Gastroesophageal sphincter (tissue), 4 donors: ENCODE data around the gene IFIT3. TPM values are rescaled to one million over a fixed set of nuclear protein-coding genes. Genes with fewer than 3 reads are reported as not detected.
"Not testable (repeated sequence)": the region's sequence is repeated elsewhere in the genome, so short reads cannot be mapped to it uniquely, and the experiment has no call there.

Source experiments
- ATAC-seq: fragments of 150-250 bp; one replicate; pipeline ENCODE4 v1.9.1; 2016; ENCODE audit warnings: mild to moderate bottlenecking, moderate library complexity
- H3K27ac ChIP-seq, 4 donors: fragments of 200-600 bp; sonication (generic) in 3 of 4; 1 replicate in 3 of 4; 2 replicates in 1 of 4; pipeline ENCODE4 v1.5.1; 2016 to 2019
- H3K27me3 ChIP-seq: fragments of 200-600 bp; sonication (generic); one replicate; pipeline ENCODE4 v1.5.1; 2019
- H3K36me3 ChIP-seq, 2 donors: fragments of 200-600 bp; sonication (generic); one replicate each; pipeline ENCODE4 v1.5.1; 2019; ENCODE audit warnings: control low read depth in 1 of 2
- H3K4me1 ChIP-seq, 3 donors: fragments of 200-600 bp; sonication (generic); 1 replicate in 2 of 3; 2 replicates in 1 of 3; pipeline ENCODE4 v1.5.1; 2016 to 2019; ENCODE audit warnings: control low read depth in 2 of 3
- H3K4me3 ChIP-seq, 2 donors: fragments of 200-600 bp; sonication (generic); one replicate each; pipeline ENCODE4 v1.5.1; 2019; ENCODE audit warnings: mild to moderate bottlenecking in 1 of 2, moderate library complexity in 1 of 2
- H3K9me3 ChIP-seq, 3 donors: fragments of 200-600 bp; sonication (generic); one replicate each; pipeline ENCODE4 v1.5.1; 2017 to 2019; ENCODE audit warnings: control low read depth in 2 of 3
- EP300 ChIP-seq: sonication (generic); formaldehyde crosslinking; IDR thresholded peaks from one replicate; pipeline ENCODE4 v1.6.1; 2017; ENCODE audit warnings: antibody characterized with exemption, mild to moderate bottlenecking
- POLR2A ChIP-seq, 2 donors: fragments of 450-650 bp; IDR thresholded peaks; one replicate each; pipeline ENCODE4 v1.6.1; 2017; ENCODE audit warnings: antibody characterized with exemption in 2 of 2, mild to moderate bottlenecking in 2 of 2, moderate library complexity in 1 of 2
- POLR2AphosphoS5 ChIP-seq: sonication (generic); formaldehyde crosslinking; IDR thresholded peaks from one replicate; pipeline ENCODE4 v1.6.1; 2017; ENCODE audit warnings: antibody characterized with exemption
- WGBS, 2 donors: methylation state at CpG; one replicate each; pipeline ENCODE4 v1.1.5; 2018; ENCODE audit warnings: low coverage in 1 of 2; 5-methylcytosine and 5-hydroxymethylcytosine counted together
- total RNA-seq, 4 donors: library from RNA; depleted of rRNA; stranded (reverse); fragments of >200 nt; gene quantifications; one replicate each; pipeline ENCODE4 v1.1.0, GENCODE V29; 2016
- TF ChIP-seq, protein P1 (sequence below), 4 experiments: fragments of 200-600 bp in 2 of 4; fragments of 450-650 bp in 2 of 4; sonication (generic) in 1 of 4; IDR thresholded peaks; one replicate each; pipeline ENCODE4 v1.5.1; 2017 to 2019; ENCODE audit warnings: antibody characterized with exemption in 4 of 4, mild to moderate bottlenecking in 2 of 4, moderate library complexity in 2 of 4

The IFIT3 gene
- total RNA-seq, 4 donors from 2014 or later: 8.1 to 15.5 (median 11.9) TPM

DNA sequence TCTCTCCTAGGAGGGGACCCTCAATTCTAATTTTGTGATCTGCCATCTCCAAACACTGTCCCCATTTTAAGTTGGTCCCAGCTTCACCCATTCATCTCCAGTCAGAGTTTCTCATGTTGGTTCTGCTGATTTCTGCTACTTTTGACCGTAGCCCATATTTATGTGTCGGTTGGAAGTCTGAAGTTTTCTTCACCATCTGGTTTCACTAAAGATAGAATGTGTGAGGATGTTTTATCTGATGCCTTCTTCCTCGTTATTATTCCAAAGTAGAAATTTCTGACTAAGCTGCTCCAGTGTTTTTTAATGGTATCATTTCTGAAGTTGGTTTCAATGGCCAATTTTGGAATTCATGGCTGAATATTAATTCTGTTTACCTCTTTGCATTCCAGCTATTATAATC lies 47.3 kb upstream of the IFIT3 start:
- Histone ChIP-seq H3K9me3 (no peaks in the 10 kb centered on the region), H3K4me1 (peaks cover 30 to 66% (median 32%) of the 10 kb centered on the region in 3 donors), H3K36me3 (no peaks in the 10 kb centered on the region), H3K27me3 (no peaks in the 10 kb centered on the region), H3K4me3 (no peak overlapping the region), H3K27ac (no peak overlapping the region)
- ATAC-seq: no peak
- WGBS, 2 donors: 92 to 100% methylated on average over 1 to 3 of the region's 3 CpGs
- TF ChIP-seq POLR2AphosphoS5 (no peak), POLR2A (IDR thresholded peaks at IDR 0.05) (no peak), EP300 (no peak)
- TF ChIP-seq, protein P1, sequence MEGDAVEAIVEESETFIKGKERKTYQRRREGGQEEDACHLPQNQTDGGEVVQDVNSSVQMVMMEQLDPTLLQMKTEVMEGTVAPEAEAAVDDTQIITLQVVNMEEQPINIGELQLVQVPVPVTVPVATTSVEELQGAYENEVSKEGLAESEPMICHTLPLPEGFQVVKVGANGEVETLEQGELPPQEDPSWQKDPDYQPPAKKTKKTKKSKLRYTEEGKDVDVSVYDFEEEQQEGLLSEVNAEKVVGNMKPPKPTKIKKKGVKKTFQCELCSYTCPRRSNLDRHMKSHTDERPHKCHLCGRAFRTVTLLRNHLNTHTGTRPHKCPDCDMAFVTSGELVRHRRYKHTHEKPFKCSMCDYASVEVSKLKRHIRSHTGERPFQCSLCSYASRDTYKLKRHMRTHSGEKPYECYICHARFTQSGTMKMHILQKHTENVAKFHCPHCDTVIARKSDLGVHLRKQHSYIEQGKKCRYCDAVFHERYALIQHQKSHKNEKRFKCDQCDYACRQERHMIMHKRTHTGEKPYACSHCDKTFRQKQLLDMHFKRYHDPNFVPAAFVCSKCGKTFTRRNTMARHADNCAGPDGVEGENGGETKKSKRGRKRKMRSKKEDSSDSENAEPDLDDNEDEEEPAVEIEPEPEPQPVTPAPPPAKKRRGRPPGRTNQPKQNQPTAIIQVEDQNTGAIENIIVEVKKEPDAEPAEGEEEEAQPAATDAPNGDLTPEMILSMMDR (IDR thresholded peaks at IDR 0.05): no peak

DNA sequence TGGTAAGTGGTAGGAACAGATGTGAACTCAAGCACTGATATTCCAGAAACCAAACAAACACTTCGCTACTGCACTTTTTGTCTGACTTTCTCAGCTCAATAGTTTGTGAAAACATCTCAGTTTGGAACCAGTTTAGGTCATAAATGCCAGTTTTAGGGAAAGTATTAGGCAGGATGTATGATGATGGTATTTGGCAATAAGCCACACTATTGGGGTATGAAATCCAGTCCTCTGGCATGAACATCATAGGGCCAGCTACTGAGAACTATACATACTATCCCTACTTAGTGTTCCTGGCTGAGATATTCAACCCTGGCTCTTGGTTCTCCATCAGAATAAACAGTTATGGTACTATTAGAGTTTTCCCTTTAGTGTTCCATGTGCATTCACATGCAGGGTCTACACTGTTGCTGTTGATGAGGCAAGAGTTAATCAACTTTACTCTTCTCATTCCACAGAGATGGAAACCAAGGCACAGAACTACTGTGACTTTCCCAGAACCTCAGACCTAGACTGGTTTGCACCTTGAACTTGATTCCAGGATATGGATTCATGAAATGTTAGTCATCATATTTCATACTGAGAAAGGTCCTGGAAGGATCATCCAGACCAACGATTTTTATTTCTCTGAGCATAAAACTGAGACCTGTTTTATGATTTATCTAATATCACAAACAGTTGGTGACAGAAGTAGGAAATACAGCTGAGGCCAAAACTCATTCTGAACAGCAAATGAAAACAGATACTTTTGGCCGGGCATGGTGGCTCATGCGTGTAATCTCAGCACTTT lies 46.0 kb upstream of the IFIT3 start:
- Histone ChIP-seq H3K4me3 (no peak overlapping the region), H3K27ac (no peak overlapping the region), H3K4me1 (peaks cover 30 to 60% (median 32%) of the 10 kb centered on the region in 3 donors), H3K27me3 (no peaks in the 10 kb centered on the region), H3K9me3 (no peaks in the 10 kb centered on the region), H3K36me3 (no peaks in the 10 kb centered on the region)
- TF ChIP-seq POLR2A (IDR thresholded peaks at IDR 0.05): no peak
- TF ChIP-seq EP300: no peak
- TF ChIP-seq, protein P1 (IDR thresholded peaks at IDR 0.05): no peak
- TF ChIP-seq POLR2AphosphoS5: no peak
- no peak for ATAC-seq
- WGBS, 2 donors: 59 to 78% methylated on average over 4 of the region's 4 CpGs

DNA sequence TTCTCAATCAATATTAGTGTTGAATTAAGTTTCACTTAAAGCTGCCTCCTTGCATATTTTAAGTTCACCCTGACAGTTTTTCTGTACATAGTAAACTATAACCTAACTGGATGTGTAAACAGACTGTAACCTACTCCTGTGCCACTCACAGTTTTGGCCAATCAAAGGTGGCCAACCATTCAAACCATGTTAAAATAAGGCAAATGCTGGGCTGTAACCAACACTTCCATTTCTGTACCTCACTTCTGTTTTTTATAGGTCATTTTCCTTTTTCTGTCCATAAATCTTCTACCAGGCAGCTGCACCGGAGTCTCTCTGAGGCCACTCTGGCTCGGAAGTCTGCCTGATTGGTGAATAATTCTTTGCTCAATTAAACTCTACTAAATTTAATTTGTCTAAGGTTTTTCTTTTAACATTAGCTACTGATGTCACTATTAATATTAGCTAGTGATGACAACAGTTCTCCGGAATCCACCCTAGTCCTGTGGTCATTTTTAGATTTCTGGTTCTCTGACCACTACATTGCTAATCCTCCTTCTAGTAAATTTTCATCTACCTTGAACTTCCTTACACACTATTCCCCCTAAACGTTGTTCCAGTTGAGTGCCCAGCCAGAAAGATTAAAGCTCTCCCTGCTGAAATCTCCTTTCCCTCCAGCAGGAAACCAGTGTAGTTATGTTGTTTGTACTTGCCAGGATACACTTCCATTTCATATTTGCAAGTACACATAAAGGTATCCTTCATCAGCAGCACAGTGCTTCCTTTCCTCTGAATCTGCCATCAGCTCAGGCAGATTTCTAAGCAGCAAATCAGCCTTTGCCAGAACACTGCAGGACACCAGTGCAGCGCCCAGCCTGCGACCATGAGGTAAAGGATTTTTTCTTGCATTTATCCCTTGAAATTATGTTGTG lies 44.5 kb upstream of the IFIT3 start:
- WGBS, 2 donors: 3 to 8% methylated on average over 5 to 6 of the region's 6 CpGs
- H3K36me3 ChIP-seq: no peaks in the 10 kb centered on the region
- peak overlapping the region; percentile 82 to 87 (median 84) for H3K27ac ChIP-seq
- peak; percentile 44 for ATAC-seq
- peaks cover 22 to 46% (median 24%) of the 10 kb centered on the region in 3 donors for H3K4me1 ChIP-seq
- peak overlapping the region; percentile 11 to 26 for H3K4me3 ChIP-seq
- H3K27me3 ChIP-seq: no peaks in the 10 kb centered on the region
- TF ChIP-seq POLR2AphosphoS5: peak; percentile 86
- TF ChIP-seq POLR2A (IDR thresholded peaks at IDR 0.05): no peak
- TF ChIP-seq, protein P1 (IDR thresholded peaks at IDR 0.05): peak in 2 of 4 experiments; percentile 29 to 34
- TF ChIP-seq EP300: no peak
- no peaks in the 10 kb centered on the region for H3K9me3 ChIP-seq

DNA sequence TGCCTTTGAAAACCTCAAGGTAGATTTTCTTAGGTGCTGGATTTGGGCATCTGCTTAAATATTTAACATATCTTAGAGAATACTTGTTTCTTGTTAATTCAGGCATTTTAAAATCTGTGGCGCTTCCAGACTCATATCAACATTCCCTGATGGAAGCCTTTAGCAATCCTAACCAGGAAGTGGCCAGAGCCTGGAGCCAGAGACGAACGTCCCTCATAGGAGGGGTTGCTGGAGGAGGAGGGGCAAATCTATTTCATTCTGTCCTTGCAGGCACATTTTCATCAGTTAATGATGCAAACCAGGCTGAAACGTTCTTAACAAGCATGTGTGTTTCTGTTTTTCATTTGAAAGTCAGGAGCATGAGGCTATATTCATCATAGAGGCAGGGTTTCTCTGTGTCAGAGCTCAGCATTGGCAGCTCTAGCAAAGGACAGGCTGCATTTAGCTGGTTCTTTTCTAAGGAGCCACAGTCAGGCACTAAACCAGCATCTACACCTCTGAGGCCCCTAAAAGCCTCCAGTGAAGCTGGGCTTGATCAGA lies 43.8 kb upstream of the IFIT3 start:
- Histone ChIP-seq H3K36me3 (no peaks in the 10 kb centered on the region), H3K27me3 (no peaks in the 10 kb centered on the region), H3K27ac (peak overlapping the region; percentile 82 to 87 (median 84)), H3K4me1 (peaks cover 19 to 38% (median 21%) of the 10 kb centered on the region in 3 donors), H3K4me3 (peak overlapping the region; percentile 11 to 26), H3K9me3 (no peaks in the 10 kb centered on the region)
- peak; percentile 96 for ATAC-seq
- WGBS, 2 donors: 4 to 5% methylated on average over 3 of the region's 4 CpGs
- no peak for TF ChIP-seq EP300
- no peak for TF ChIP-seq POLR2A (IDR thresholded peaks at IDR 0.05)
- TF ChIP-seq, protein P1 (IDR thresholded peaks at IDR 0.05): no peak
- peak; percentile 82 for TF ChIP-seq POLR2AphosphoS5

DNA sequence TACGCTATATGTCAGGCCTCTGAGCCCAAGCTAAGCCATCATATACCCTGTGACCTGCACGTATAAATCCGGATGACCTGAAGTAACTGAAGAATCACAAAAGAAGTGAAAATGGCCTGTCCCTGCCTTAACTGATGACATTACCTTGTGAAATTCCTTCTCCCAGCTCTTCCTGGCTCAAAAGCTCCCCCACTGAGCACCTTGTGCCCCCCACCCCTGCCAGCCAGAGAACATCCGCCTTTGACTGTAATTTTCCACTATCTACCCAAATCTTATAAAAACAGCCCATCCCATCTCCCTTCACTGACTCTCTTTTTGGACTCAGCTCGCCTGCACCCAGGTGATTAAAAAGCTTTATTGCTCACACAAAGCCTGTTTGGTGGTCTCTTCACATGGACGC lies 43.1 kb upstream of the IFIT3 start:
- H3K9me3 ChIP-seq, H3K27me3 ChIP-seq, H3K36me3 ChIP-seq, ATAC-seq, H3K4me3 ChIP-seq: not testable (repeated sequence)
- peak overlapping the region; percentile 82 to 87 (median 84) for H3K27ac ChIP-seq
- WGBS, 2 donors: 89 to 96% methylated on average over 4 to 5 of the region's 6 CpGs
- peaks cover 12 to 32% (median 20%) of the 10 kb centered on the region in 3 donors for H3K4me1 ChIP-seq

DNA sequence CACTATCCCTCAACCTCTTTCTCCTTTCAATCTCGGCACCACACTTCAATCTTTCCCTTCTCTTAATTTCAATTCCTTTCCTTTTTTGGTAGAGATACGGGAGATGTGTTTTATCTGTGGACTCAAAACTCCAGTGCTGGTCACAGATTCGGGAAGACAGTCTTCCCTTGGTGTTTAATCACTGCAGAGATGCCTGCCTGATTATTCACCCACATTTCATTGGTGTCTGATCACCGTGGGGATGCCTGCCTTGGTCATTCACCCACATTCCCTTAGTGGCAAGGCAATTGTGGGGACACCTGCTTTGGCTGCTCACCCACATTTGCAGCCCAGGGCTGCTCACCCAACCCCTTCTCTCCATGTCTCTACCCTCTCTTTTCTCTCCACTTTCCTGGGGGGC lies 42.5 kb upstream of the IFIT3 start:
- H3K27ac ChIP-seq: peak overlapping the region in 3 of 4 donors; percentile 82 to 86 (median 83)
- not testable (repeated sequence) for H3K36me3 ChIP-seq, ATAC-seq, H3K9me3 ChIP-seq, H3K4me3 ChIP-seq, H3K27me3 ChIP-seq
- peaks cover 12 to 32% (median 20%) of the 10 kb centered on the region in 3 donors for H3K4me1 ChIP-seq
- 65 to 66% methylated on average over 4 of the region's 4 CpGs for WGBS, 2 donors
